Activated CD8-positive, alpha-beta memory T cell treated with anti-CD3 and anti-CD28 coated beads, Interleukin-2, amount 50 U/mL, for 1 hour (primary cell): ENCODE results near the gene GABRB2.

Experiments used
- DNase-seq: peaks from one replicate; pipeline ENCODE4 v3.0.0-alpha.2; 2020; ENCODE audit errors: extremely low read depth

Gene GABRB2

DNA sequence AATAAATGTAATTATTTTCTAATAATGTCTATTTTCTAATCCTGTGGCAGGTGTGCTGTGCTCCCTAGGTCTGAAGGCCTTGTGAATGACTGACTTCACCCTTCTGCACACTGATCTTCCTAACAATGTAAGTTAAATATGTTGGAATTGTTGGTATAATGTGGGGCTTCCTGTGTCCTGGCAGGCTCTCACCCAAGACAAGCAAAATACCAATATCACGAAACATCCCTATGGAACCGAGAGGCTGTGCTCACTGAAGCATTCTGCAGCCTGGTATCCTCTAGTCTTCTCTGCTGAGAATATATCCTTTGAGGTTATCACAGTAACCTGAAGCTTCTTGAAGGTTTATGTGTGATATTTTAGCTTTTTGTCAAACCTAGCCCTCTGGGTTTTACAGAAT, 159.4 kb downstream of the GABRB2 start:
- DNase-seq, result no peak

DNA sequence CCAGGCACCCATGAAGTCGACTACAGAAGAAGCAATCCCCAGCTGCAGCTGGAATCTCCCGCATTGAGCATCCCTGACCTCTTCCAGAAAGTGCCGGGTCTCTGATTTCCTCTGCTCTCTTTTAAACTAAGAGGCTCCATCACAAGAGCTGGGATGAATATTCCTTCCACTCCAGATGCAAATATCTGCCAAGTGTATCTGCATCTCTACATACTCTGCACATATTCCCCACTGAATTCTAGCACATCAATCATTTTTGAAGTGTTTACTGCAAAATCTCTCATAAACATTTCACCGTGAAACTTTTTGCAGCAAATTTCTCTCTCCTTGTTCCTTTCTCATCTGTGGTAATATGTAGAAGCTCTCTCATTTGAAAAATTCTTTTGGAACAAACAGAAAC, 161.5 kb downstream of the GABRB2 start:
- DNase-seq, result no peak

DNA sequence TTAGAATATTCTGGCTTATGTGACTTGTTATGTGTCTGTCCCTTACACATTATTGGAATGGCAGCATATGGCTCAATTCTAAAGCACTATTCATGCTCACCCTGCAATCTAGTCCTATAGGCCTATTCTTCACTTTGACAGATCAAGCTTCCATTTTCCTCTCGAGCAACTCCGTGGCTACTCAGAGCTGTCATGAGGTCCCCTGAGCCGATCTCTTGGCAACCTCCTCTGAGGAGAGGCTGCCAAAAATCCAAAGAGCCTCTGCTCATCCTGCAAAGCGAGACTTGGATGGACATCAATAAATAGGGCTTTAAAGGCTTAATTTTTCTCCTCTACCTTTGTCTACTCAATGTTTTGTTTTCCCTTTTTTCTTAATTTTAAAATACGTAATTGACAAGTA, 163.8 kb downstream of the GABRB2 start:
- DNase-seq, result no peak

DNA sequence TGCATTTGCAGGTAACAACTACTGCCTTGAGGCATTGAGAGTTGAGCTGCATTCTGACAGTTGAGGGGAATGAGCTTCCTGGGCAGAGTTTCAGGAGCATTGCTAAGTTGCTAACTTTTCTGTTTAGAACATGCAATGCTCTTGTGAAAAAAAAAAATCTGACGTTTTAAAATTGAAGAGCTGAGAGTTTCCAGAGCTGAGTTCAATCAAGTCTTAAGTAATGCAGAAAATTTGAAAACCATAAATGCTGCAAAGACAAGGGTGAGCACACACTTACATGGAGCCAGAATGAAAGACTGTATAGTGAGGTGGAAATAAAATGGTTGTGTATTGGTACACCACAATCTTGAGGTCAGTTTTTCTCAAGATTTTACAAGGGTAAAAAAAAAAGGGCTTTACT, 166.0 kb downstream of the GABRB2 start:
- DNase-seq, result no peak

DNA sequence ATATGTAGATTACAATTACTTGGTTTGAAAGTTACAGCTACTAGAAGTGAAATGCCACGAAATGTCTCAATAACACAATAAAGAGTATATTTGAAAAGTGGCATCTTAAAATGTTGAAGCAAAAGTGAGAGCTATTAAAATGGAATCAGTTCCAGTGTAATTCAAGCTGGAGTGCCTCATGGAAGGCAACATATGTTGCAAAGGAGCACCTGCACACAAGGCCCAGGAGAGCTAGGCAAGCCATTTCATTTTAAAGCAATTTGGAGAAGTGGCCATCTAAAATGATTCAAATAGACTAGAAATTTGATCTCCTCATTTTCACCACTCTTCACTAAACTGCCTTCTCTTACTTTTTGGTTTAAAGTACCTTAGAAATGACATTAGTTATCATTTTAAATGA, 167.8 kb downstream of the GABRB2 start:
- DNase-seq, result no peak

DNA sequence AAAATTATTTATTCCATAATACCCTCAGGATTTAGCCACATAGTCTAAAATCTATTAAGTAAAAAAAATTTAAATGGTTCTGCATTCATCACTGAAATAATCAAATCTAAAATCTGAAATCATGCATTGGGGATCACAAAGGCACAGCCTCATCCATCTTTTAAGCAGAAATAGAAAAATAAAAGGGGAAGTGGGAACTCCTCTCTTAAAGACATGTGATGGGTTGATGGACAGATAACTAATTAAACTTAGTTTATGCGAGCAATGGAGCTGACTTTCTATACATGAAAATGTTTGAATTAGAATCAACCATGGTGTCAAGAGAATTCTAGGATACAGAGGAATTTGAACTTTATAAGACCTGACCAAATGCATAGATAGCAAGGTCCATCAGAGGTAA, 170.5 kb downstream of the GABRB2 start:
- DNase-seq, result no peak

DNA sequence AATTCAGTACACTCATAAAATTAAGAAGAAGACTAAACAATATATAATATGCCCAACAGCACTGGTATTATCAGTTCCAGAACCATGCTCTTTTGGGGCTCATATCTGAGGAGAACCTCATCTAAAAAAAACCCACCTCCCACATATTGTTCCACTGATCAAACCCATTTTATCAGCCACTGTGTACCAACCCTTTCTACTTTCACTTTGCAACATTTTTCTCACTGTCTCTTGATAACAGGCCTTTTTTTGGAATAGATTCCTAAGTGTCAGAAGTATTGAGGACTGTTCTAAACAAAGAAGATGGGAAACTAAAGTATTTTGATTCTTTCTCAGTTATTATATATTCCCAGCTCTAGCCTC, 173.2 kb downstream of the GABRB2 start:
- no peak for DNase-seq

DNA sequence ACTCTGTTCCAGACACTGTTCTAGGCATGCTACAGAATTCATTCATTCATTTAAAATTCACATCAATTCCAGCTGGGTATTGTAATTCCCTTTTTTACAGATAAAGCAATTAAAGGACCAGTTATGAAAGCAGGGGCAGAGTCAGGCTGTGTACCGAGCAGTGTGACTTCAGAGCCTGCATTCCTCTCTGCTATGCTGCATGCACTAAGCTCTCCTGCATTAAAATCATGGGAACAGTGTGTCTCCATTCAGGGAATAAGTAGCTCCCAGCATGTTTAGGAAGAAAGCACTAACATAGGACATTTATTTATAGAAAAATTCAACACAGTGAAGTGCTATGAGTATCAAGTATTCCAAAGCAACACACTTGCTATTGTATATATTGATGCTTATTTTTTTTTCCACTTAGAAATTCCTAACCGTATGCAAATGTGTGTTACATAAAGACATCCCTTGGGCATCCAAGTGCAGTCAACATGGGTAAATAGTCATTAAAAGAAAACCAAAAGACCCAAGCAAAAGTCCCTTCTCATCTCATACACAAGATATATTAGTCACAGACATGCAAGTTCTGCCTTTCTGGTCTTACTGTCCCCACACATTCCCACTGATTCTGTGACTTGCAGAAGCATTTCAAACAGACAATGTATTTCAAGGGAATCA, 173.7 kb downstream of the GABRB2 start:
- DNase-seq, result no peak

DNA sequence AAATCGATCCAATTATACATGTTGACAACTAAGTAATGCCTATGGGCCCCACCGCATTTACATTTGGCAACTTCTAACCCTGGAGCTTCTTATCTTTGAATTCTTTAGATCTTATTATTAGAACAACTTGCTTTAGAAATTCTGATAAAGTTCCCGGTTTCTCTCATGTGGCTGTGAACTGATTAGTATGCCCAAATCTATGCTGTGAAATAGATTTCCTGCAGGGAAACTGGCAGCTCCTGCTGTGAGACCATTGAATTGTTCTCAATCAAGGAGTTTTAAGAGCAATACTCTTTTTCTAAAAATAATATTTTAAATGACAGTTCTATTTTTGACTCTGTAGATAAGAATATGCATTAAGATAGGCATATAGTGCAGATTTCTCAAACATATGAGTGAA, 177.5 kb downstream of the GABRB2 start:
- no peak for DNase-seq

DNA sequence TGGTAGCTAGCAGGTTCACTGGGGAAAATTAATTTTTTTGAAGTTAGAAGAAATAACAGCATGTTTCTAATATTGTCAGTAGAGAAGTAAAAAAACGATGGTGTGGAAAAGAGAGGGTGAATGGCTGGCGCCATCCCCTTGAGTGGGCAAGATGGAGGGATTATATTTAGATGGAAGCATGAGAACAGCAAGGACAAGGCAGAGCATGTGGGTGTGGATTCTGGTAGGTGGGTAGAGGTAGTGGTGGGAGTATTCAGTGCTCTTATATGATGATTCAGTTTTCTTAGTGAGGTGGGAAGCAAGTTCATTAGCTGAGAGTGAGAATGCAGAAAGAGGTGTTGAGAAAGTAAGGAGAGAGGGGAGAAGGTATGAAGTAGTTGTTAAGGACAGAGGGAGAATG, 188.1 kb downstream of the GABRB2 start:
- no peak for DNase-seq

DNA sequence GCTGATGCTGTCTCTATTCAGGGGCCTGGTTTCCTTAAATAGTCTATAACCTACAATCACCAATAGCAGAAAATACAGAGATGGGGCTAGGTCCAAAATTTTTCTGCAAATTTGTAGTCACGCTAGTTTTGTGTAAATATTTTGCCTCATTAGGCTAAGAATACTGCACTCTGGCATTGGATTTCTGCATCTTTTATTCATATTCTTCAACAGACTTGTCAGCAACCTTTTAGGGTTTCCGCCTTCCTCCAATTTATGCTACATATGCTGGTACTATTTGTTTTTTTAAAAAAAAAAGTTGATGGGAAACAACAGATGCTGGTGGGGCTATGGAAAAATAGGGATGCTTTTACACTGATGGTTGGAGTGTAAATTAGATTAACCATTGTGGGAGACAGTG, 202.3 kb downstream of the GABRB2 start:
- DNase-seq, result no peak

DNA sequence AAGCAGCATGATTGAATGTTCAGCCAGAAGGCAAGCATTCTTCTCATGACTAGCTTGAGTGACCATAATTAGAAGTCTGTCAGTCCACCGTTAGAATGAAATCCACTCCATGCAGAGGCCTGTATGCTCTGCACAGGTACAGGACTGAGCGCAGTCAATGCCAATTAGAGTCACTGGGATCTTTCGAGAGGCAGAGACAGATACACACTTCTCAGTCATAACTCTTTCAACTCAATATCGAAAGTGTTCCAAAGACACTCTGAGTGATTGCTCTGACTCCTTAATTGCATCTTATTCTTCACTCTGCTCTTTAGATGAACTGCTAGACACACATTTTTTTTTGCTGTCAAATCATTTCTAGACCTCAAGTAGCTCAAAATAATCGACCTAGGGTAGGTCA, 203.6 kb downstream of the GABRB2 start:
- no peak for DNase-seq

DNA sequence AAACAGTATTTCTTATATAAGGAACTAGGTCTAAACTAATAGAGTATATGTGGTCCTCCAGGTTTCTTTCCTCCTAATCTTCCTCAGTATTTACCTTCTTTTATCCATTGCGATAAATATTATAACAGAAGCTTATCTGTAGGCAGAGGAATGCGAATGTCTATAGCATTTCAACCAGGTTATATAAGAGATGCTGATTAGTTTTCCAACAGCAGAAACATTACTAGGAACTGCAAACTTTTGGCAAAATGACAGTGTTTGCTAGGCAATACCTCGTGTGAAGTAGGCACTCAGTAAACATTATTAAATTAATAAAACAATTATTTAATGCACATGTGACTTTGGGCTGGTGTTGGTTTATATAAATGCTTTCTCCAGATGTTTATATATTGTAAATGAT, 206.5 kb downstream of the GABRB2 start:
- DNase-seq, result no peak

DNA sequence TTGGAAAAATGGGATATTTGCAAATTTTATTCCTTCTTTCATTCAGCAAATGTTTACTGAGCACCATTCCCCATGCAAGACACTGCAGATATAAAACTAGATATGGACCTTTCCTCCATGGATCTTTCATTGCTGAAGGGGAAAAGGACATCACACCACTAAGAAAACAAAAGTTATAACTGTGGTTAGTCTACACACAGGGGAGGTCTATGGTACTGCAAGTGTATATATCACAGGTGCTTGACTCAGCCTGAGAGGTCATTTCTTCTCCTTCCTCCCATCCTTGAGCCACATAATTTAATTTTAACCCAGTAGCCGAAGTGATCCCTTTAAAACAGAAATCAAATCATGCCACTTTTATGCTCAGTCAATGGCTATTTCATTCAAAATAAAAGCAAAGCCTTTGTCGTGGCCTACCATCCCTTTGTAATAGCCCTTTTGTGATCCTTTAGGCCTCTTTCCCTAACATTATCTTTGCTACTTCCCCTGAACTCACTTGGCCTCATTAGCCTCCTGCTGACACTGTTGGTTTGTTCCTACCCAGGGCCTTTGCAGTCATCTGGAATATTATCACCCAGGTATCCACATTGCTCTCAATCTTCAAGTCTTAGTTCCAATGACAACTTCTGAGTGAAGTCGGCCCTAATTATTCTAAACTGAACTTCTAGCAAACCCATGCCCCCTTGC, 213.2 kb downstream of the GABRB2 start:
- no peak for DNase-seq

DNA sequence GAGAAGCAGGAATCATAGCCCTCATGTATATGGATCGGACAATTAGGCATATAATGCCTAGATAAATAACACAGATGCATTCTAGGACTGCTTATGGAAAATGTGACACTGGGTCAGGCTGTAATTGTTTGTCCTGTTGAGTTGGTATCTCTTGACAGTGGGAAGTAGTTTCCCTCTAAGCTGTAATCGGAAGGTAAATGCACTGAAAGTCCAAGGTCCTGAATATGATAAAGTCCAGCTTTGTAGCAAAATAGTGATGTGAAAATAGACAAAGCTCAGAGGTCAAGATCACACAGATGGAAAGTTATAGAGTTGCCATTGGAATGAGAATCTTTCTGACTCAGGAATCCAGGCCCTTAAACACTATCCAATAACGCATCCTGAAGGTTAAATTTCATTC, 214.2 kb downstream of the GABRB2 start:
- DNase-seq, result no peak

DNA sequence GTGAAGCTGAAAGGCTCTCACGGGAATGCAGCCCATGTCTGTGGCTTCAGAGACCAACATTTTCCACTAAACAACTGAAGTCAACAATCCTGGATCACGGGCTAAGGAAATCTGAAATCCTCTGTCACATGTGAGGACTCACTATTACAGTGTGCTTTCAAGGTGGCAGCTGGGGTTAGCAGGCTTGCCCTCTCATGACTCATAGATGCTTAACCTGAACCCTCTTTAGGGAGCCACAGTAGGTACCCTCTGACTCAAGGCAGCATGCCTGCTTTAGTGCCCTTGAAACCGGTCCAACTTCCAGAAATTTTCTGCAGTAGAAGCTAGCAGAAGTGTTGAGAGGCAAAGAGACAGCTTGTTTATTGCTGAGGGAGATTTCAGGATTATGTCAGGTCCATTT, 232.5 kb downstream of the GABRB2 start:
- no peak for DNase-seq

DNA sequence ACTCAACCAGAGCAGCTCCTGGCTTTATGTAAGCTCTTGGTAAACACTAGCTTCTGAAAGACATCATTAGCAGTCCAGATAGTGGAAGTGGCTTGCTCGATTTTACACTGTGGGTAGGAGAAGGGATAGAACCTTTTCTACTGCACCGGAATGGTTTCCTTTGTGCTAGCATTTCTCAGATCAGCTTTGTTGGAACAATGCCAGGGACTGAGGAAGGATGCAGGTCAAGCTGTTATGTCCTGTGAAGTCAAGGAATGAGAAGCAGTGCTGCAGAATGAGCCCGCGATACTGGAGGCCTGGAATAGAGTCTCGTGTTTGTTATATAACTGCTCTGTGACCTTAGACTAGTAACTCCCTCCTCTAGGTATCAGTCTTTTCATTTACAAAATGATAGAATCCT, 233.6 kb downstream of the GABRB2 start:
- DNase-seq, result no peak

DNA sequence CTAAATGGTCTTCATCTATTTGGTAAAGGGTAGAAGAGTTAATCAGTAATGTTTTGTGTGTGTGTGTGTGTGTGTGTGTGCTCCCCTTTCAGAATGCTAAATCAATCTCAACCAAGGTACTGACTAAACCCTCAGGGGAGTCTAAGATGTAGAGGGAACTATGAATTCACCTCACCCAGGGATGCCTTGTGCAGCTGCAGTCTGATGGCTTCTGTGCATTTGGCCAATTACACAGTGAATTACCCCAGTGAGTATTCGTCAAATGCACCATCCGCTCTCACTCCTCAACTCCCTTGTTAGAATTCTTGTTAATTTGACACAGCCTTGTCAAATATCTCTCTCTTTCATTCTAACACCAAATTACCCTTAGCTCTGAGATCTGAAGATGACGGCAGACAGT, 234.6 kb downstream of the GABRB2 start:
- DNase-seq, result no peak

DNA sequence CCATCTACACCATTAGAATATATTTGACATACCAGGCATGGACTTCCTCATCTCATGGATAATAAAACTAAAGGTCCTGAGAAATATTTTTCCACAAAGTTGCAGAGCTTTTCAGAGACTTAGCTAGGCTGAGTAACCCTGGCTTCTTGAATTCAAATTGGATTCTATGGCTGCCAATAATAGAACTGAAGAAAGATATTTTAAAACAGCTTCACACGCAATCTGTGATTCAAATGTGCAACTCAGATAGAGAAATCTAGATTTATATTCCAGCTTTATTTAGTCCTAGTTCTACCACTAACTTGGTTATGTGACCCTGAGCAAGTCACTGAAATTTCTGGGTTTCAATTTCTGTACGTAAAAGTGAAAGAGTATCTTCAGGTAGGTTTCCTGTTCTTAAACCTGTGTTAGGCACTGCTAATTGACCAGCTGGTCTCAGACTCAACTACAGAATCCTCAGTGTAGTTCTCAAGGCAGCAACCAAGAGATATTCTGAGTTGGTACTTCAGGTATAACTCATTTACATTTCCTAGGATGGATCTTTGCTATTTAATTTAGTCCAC, 235.3 kb downstream of the GABRB2 start:
- DNase-seq, result no peak

DNA sequence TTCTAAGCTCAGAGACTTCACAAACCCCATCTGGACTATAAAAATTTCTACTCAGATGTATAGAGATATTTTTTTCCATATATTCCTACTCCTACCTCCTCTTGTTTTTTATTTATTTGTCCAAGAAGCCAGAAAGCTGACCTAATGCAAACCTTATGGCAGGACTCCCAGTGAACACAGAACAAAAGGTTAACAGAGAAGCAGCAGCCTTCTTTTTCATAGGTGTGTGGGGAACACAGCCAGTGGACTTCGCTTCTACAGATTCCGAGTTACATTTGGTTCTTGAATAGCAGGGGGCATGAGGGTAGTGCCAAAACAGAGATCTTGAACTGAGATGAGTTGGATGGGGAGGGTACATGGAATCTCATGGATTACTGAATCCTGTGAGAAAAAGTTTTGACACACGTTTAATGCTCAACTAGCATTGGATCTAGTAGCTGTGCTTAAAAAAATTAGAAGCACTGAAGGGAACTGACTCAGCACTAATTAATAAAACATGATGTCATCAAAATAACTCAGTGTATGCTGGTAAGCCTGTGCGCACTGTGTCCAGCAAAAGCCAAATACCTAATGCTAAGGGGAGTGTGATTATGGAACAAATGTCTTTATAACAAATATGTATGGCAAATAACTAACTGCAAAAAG, 240.1 kb downstream of the GABRB2 start:
- DNase-seq, result no peak

DNA sequence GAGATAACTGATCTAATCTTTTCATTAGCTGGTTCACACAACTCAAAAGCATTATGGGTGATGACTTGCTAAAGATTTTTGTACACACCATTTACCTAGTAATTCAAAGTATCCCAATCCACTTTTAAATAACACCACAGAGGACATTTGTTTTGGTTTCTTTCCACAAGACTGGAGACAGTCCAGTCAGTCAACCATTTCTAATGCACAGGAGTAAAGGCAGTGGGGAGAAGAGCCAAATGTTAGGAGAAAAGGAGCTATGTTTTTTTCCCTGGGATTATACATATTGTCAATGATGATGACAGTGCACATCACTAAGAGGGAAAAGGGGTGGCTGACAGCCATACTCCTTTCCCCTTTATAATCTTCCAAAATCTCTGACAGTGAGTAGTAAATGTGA, 240.9 kb downstream of the GABRB2 start:
- DNase-seq, result no peak

DNA sequence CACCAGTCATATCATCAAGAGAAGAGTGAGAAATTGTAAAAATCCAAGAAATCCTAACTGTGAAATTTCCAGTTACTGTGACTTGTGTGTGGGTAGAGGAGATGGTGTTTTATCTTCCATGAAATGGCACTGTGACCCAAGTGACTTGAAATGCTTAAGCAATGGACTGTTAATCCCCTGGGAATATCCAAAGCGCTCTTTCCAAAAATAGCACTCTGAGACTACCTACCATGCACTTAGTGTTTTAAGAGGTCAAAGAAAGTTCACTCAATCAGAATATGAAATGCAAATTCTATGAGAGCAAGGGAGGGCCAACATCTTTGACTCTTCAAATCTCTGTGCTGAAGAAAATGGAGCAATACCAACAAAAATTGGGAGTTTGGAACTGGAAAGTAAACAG, 244.0 kb downstream of the GABRB2 start:
- DNase-seq, result no peak

DNA sequence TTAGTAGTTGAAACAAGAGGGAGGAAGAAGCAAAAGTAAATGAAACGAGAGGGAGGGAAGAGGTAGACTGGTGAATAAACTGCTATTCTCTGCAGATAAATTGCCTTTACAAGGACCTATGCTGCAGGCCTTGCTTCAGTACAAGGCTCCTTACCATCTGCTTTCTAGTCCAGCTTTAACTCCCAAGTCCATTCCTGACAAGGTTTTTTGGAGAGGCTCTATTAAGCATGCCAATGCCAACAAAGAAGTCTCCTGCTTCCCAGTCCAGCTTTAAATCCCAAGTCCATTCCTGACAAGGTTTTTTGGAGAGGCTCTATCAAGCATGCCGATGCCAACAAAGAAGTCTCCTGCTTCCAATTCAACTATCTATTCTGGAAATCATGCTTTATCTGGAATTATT, 244.9 kb downstream of the GABRB2 start:
- DNase-seq, result no peak
